Endothelial cell of umbilical vein (primary cell): Measurements from ENCODE around the gene MTREX. TPM values are rescaled to one million over a fixed set of nuclear protein-coding genes. Genes with fewer than 3 reads are reported as not detected.

Source experiments
- BruUV-seq: library from RNA; stranded (reverse); fragments of 400-500 nt; replicated peaks from 2 replicates; lab custom pipeline; 2021; lab: Mats Ljungman, UMichigan
- CTCF ChIA-PET: fragments of 300-600, 350-600 bp; sonication (Branson Sonifier 250); formaldehyde crosslinking; loops from one replicate; lab custom pipeline; 2021; ENCODE audit warnings: antibody characterized with exemption, inconsistent platforms; lab: Charles Lee
- POLR2A ChIA-PET: fragments of 300-600, 350-600 bp; sonication (Branson Sonifier 250); formaldehyde crosslinking; loops from one replicate; lab custom pipeline; 2021; ENCODE audit warnings: antibody characterized with exemption, inconsistent platforms; lab: Charles Lee
- DNase-seq: peaks from one replicate; pipeline ENCODE4 v3.0.0-alpha.2; 2011; ENCODE audit warnings: low read depth, low spot score
- FAIRE-seq: peaks from 2 replicates; lab custom pipeline; 2011; peaks lifted over from hg19 to GRCh38; lab: Jason Lieb, UNC
- H2AFZ ChIP-seq: 2 replicates; pipeline ENCODE4 v1.6.0; 2012; ENCODE audit warnings: low read depth, low read length, control low read depth, inconsistent platforms
- H3K27ac ChIP-seq: 2 replicates; pipeline ENCODE4 v1.5.1; 2011; ENCODE audit warnings: low read depth, mild to moderate bottlenecking, control low read depth, low read length, moderate library complexity; ENCODE audit not compliant: insufficient read depth
- H3K27me3 ChIP-seq, 2 experiments: 2 replicates each; pipeline versions ENCODE4 v1.6.0 to v1.6.1; 2011; ENCODE audit warnings: low read length in 2 of 2, mixed read lengths in 1 of 2; ENCODE audit not compliant: control insufficient read depth in 2 of 2, insufficient read depth in 2 of 2
- H3K36me3 ChIP-seq, 2 experiments: 2 replicates in 1 of 2; 3 replicates in 1 of 2; pipeline ENCODE4 v1.5.1; 2011; ENCODE audit warnings: low read length in 2 of 2, mild to moderate bottlenecking in 1 of 2, moderate library complexity in 1 of 2; ENCODE audit not compliant: control insufficient read depth in 2 of 2, insufficient read depth in 2 of 2; ENCODE audit errors: extremely low read depth in 1 of 2
- H3K4me1 ChIP-seq: 3 replicates; pipeline ENCODE4 v1.5.1; 2011; ENCODE audit warnings: mild to moderate bottlenecking, low read length; ENCODE audit not compliant: control insufficient read depth, insufficient read depth; ENCODE audit errors: extremely low read depth
- H3K4me2 ChIP-seq: 2 replicates; pipeline ENCODE4 v1.6.1; 2011; ENCODE audit warnings: low read length, control low read depth, mixed read lengths; ENCODE audit not compliant: insufficient read depth
- H3K4me3 ChIP-seq, 3 experiments: fragments of 200-600 bp in 1 of 3; sonication (generic), shearing (Covaris generic) in 1 of 3; replicated peaks in 1 of 3; 2 replicates each; pipeline ENCODE4 v1.5.1; 2011 to 2016; ENCODE audit warnings: control low read depth in 3 of 3, low read length in 3 of 3, mild to moderate bottlenecking in 2 of 3, inconsistent platforms in 1 of 3, low read depth in 1 of 3, moderate library complexity in 1 of 3; ENCODE audit not compliant: insufficient read depth in 1 of 3
- H3K79me2 ChIP-seq: 2 replicates; pipeline ENCODE4 v1.6.0; 2012; ENCODE audit warnings: low read length, inconsistent platforms; ENCODE audit not compliant: control insufficient read depth, insufficient read depth
- H3K9ac ChIP-seq: replicated peaks from 2 replicates; pipeline ENCODE3; 2011; ENCODE audit warnings: low read length, control low read depth; ENCODE audit not compliant: insufficient read depth; ENCODE audit errors: extremely low read depth
- H3K9me1 ChIP-seq: replicated peaks from 3 replicates; pipeline ENCODE4 v1.6.0; 2011; ENCODE audit warnings: mild to moderate bottlenecking, low read length; ENCODE audit not compliant: control insufficient read depth, insufficient read depth; ENCODE audit errors: extremely low read depth
- H3K9me3 ChIP-seq: replicated peaks from 2 replicates; pipeline ENCODE4 v1.5.1; 2012; ENCODE audit warnings: low read length, inconsistent platforms; ENCODE audit not compliant: control insufficient read depth, insufficient read depth
- H4K20me1 ChIP-seq: replicated peaks from 2 replicates; pipeline ENCODE3; 2011; ENCODE audit warnings: mild to moderate bottlenecking, low read length; ENCODE audit not compliant: control insufficient read depth, insufficient read depth; ENCODE audit errors: extremely low read depth
- EZH2 ChIP-seq: IDR thresholded peaks from 2 replicates; pipeline ENCODE4 v1.6.1; 2012; ENCODE audit warnings: borderline replicate concordance, low read depth, mild to moderate bottlenecking, moderate library complexity, low read length, inconsistent platforms; ENCODE audit not compliant: severe bottlenecking
- FOS ChIP-seq: IDR thresholded peaks from 2 replicates; pipeline ENCODE4 v1.6.1; 2011; ENCODE audit warnings: mild to moderate bottlenecking, low read length, moderate library complexity, borderline replicate concordance; ENCODE audit not compliant: insufficient read depth
- JUN ChIP-seq: IDR thresholded peaks from 2 replicates; pipeline ENCODE4 v1.6.1; 2011; ENCODE audit warnings: borderline replicate concordance, low read depth; ENCODE audit not compliant: insufficient read length, insufficient read depth
- POLR2A ChIP-seq: IDR thresholded peaks from 2 replicates; pipeline ENCODE4 v1.6.1; 2012; ENCODE audit warnings: low read depth, mild to moderate bottlenecking, control low read depth, low read length
- POLR2AphosphoS5 ChIP-seq: IDR thresholded peaks from 2 replicates; pipeline ENCODE4 v1.6.1; 2012; ENCODE audit warnings: low read depth, mild to moderate bottlenecking, control low read depth, low read length, moderate library complexity; ENCODE audit not compliant: insufficient read depth
- dilution Hi-C: fragments of 300-500 bp; cut with MboI; formaldehyde crosslinking; loops from one replicate; pipeline ENCODE4 v1.15.0; 2019; ENCODE audit warnings: low sequenced_read_pairs; ENCODE audit not compliant: extremely low pct_ligation_motif_present
- intact Hi-C: fragments of 100-400 bp; cut with micrococcal nuclease; formaldehyde crosslinking; loops from one replicate; pipeline ENCODE4 v1.10.0; 2022
- polyA plus RNA-seq, 4 experiments: library from polyadenylated mRNA; depleted of rRNA in 3 of 4; stranded (reverse) in 3 of 4; unstranded in 1 of 4; fragments of >200 nt; gene quantifications; 2 replicates each; pipeline versions ENCODE4 v1.2.1 to v1.2.3, GENCODE V29; 2011 to 2012; ENCODE audit warnings: missing spikeins in 1 of 4
- total RNA-seq: library from RNA; stranded (reverse); gene quantifications from 2 replicates; pipeline ENCODE4 v1.2.3, GENCODE V29; 2021
- TF ChIP-seq, protein P1 (sequence below), 2 donors: IDR thresholded peaks; 1 replicate in 1 of 2; 2 replicates in 1 of 2; pipeline ENCODE4 v1.5.1; 2011; ENCODE audit warnings: low read length in 2 of 2, mild to moderate bottlenecking in 2 of 2, moderate library complexity in 2 of 2, control low read depth in 1 of 2, inconsistent platforms in 1 of 2, low read depth in 1 of 2; ENCODE audit not compliant: insufficient read depth in 1 of 2; ENCODE audit errors: extremely low read depth in 1 of 2

The MTREX gene
- total and polyA plus RNA-seq, 2 donors (not counting 3 experiments of a cell fraction or from before 2014, with no cell fraction given): 9.8 to 76.3 TPM

- Histone ChIP-seq H3K27ac (peak overlapping the region; percentile 56), H2AFZ (no peak overlapping the region), H3K4me2 (peak overlapping the region; percentile 77), H3K9me1 (no peaks in the 10 kb centered on the region), H3K9me3 (peaks cover 6% of the 10 kb centered on the region), H3K4me3 (peak overlapping the region in 1 of 3 experiments; percentile 30), H3K79me2 (peaks cover 74% of the 10 kb centered on the region), H3K4me1 (peaks cover 32% of the 10 kb centered on the region), H3K27me3 (no peaks in the 10 kb centered on the region), H3K9ac (peak overlapping the region; percentile 28), H3K36me3 (peaks cover 0 to 3% of the 10 kb centered on the region in 2 experiments), H4K20me1 (peaks cover 6% of the 10 kb centered on the region)
- TF ChIP-seq POLR2A (peak; percentile 52), EZH2 (no peak), FOS (peak; percentile 93), JUN (peak; percentile 60), POLR2AphosphoS5 (peak; percentile 93)
- TF ChIP-seq, protein P1, sequence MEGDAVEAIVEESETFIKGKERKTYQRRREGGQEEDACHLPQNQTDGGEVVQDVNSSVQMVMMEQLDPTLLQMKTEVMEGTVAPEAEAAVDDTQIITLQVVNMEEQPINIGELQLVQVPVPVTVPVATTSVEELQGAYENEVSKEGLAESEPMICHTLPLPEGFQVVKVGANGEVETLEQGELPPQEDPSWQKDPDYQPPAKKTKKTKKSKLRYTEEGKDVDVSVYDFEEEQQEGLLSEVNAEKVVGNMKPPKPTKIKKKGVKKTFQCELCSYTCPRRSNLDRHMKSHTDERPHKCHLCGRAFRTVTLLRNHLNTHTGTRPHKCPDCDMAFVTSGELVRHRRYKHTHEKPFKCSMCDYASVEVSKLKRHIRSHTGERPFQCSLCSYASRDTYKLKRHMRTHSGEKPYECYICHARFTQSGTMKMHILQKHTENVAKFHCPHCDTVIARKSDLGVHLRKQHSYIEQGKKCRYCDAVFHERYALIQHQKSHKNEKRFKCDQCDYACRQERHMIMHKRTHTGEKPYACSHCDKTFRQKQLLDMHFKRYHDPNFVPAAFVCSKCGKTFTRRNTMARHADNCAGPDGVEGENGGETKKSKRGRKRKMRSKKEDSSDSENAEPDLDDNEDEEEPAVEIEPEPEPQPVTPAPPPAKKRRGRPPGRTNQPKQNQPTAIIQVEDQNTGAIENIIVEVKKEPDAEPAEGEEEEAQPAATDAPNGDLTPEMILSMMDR (IDR thresholded peaks at IDR 0.05; ENCODE audit: extremely low read depth in 1 of 2, insufficient read depth in 1 of 2, low read depth in 1 of 2, low read length in 2 of 2): no peak
- peak; percentile 92 for DNase-seq
- intact Hi-C loops (no loop called here), dilution Hi-C loops (no loop called here)
- POLR2A ChIA-PET: no interaction called here
- no TSS peak for BruUV-seq
- CTCF ChIA-PET: interaction anchor here (0.8 to 1.5 kb wide), 4 partner anchors 17 to 389 kb away, joined by 3 read pairs; no protein-coding TSS in a partner anchor
- FAIRE-seq: peak; percentile 95
Measured at GRCh38 chr5:55303238-55303690, 4.5 kb upstream of the MTREX start.
